Smooth muscle cell (in vitro differentiated cells): ENCODE results near the gene MAPK8IP1. TPM values are rescaled to one million over a fixed set of nuclear protein-coding genes. Genes with fewer than 3 reads are reported as not detected.

Source experiments
- DNase-seq: peaks from one replicate; lab custom pipeline; 2025; ENCODE audit not compliant: unreplicated experiment; lab: John Stamatoyannopoulos, UW
- H2AFZ ChIP-seq: fragments of 200-600 bp; sonication (generic); 2 replicates; pipeline ENCODE4 v1.6.0; 2016; ENCODE audit warnings: antibody characterized with exemption, low read depth, mild to moderate bottlenecking
- H3F3A ChIP-seq: fragments of 200-600 bp; sonication (generic); 2 replicates; pipeline ENCODE4 v1.6.0; 2017; ENCODE audit warnings: antibody characterized with exemption, low read depth
- H3K27ac ChIP-seq: fragments of 200-600 bp; sonication (generic); 2 replicates; pipeline ENCODE4 v1.5.1; 2016; ENCODE audit warnings: low read depth, mild to moderate bottlenecking
- H3K27me3 ChIP-seq: fragments of 200-600 bp; sonication (generic); 2 replicates; pipeline ENCODE4 v1.6.1; 2016; ENCODE audit warnings: low read depth, mild to moderate bottlenecking
- H3K36me3 ChIP-seq: fragments of 200-600 bp; sonication (generic); 2 replicates; pipeline ENCODE4 v1.5.1; 2016; ENCODE audit warnings: low read depth
- H3K4me1 ChIP-seq: fragments of 200-600 bp; sonication (generic); 2 replicates; pipeline ENCODE4 v1.5.1; 2016; ENCODE audit warnings: low read depth
- H3K4me2 ChIP-seq: fragments of 200-600 bp; sonication (generic); 2 replicates; pipeline ENCODE4 v1.6.0; 2016; ENCODE audit warnings: mild to moderate bottlenecking
- H3K4me3 ChIP-seq: fragments of 200-600 bp; sonication (generic); 2 replicates; pipeline ENCODE4 v1.5.1; 2016; ENCODE audit warnings: mild to moderate bottlenecking
- H3K79me2 ChIP-seq: fragments of 200-600 bp; sonication (generic); 2 replicates; pipeline ENCODE4 v1.6.0; 2016; ENCODE audit warnings: low read depth, mild to moderate bottlenecking
- H3K9ac ChIP-seq: fragments of 200-600 bp; sonication (generic); 2 replicates; pipeline ENCODE4 v1.6.0; 2016; ENCODE audit warnings: low read depth
- H3K9me3 ChIP-seq: fragments of 200-600 bp; sonication (generic); replicated peaks from 2 replicates; pipeline ENCODE4 v1.5.1; 2016; ENCODE audit warnings: low read depth
- H4K20me1 ChIP-seq: fragments of 200-600 bp; sonication (generic); 2 replicates; pipeline ENCODE4 v1.6.0; 2016; ENCODE audit warnings: low read depth
- WGBS: methylation state at CpG from one replicate; pipeline ENCODE4 v1.1.7; 2016; ENCODE audit warnings: low lambda C conversion rate; 5-methylcytosine and 5-hydroxymethylcytosine counted together
- polyA plus RNA-seq: library from polyadenylated mRNA; unstranded; fragments of >200 nt; fragmentation: Nextera tagmentation; extraction: Ambion mirVana; gene quantifications from 2 replicates; pipeline ENCODE4 v1.2.1, GENCODE V29; 2016
- total RNA-seq: library from RNA; depleted of rRNA; stranded (reverse); fragments of >200 nt; gene quantifications from 2 replicates; pipeline ENCODE4 v1.2.3, GENCODE V29; 2014
- TF ChIP-seq, protein P1 (sequence below): fragments of 200-600 bp; sonication (generic); IDR thresholded peaks from 2 replicates; pipeline ENCODE4 v1.5.1; 2017; ENCODE audit warnings: borderline replicate concordance, mild to moderate bottlenecking, antibody characterized with exemption; ENCODE audit not compliant: insufficient read depth, poor library complexity, severe bottlenecking

MAPK8IP1 gene
- total and polyA plus RNA-seq, 2 experiments from 2014 or later, result 5.2 to 8.1 TPM

DNA sequence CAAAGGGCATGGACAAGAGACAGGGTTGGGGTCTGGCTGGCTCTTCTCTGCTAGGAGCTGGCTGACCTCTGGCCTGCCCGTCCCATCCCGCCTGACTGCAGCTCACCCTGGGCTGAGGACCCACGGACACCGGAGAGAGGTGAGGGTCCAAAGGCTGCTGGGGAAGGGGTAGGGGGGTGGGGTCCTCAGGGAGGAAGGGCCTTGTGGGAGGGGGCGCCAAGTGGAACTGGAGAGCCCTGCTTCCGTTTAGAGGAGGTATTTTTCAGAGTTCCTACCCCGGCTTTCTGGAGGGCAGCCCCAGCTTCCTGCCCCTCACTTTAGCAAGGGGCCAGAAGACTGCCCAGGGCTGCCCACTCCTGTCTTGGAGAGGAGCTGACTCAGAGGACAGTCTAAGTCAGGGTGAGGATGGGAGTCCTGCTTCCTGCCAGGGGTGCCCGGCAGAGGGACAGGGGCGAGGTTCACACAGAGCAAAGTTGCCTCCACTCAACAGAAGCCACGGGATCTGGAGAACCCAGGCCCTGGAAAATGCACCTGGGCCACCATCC, 44.1 kb downstream of the MAPK8IP1 start:
- no peak overlapping the region for H3K4me3 ChIP-seq
- no peaks in the 10 kb centered on the region for H4K20me1 ChIP-seq
- H2AFZ ChIP-seq, result no peak overlapping the region
- H3K79me2 ChIP-seq, result no peaks in the 10 kb centered on the region
- no peaks in the 10 kb centered on the region for H3K9me3 ChIP-seq
- WGBS, result 98% methylated on average over 9 of the region's 10 CpGs
- H3K9ac ChIP-seq, result no peak overlapping the region
- DNase-seq, result no peak
- H3K4me2 ChIP-seq, result no peak overlapping the region
- no peaks in the 10 kb centered on the region for H3K4me1 ChIP-seq
- H3F3A ChIP-seq, result no peaks in the 10 kb centered on the region
- no peak overlapping the region for H3K27ac ChIP-seq
- TF ChIP-seq, protein P1, sequence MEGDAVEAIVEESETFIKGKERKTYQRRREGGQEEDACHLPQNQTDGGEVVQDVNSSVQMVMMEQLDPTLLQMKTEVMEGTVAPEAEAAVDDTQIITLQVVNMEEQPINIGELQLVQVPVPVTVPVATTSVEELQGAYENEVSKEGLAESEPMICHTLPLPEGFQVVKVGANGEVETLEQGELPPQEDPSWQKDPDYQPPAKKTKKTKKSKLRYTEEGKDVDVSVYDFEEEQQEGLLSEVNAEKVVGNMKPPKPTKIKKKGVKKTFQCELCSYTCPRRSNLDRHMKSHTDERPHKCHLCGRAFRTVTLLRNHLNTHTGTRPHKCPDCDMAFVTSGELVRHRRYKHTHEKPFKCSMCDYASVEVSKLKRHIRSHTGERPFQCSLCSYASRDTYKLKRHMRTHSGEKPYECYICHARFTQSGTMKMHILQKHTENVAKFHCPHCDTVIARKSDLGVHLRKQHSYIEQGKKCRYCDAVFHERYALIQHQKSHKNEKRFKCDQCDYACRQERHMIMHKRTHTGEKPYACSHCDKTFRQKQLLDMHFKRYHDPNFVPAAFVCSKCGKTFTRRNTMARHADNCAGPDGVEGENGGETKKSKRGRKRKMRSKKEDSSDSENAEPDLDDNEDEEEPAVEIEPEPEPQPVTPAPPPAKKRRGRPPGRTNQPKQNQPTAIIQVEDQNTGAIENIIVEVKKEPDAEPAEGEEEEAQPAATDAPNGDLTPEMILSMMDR, result no peak
- no peaks in the 10 kb centered on the region for H3K36me3 ChIP-seq
- H3K27me3 ChIP-seq, result peaks cover 8% of the 10 kb centered on the region

DNA sequence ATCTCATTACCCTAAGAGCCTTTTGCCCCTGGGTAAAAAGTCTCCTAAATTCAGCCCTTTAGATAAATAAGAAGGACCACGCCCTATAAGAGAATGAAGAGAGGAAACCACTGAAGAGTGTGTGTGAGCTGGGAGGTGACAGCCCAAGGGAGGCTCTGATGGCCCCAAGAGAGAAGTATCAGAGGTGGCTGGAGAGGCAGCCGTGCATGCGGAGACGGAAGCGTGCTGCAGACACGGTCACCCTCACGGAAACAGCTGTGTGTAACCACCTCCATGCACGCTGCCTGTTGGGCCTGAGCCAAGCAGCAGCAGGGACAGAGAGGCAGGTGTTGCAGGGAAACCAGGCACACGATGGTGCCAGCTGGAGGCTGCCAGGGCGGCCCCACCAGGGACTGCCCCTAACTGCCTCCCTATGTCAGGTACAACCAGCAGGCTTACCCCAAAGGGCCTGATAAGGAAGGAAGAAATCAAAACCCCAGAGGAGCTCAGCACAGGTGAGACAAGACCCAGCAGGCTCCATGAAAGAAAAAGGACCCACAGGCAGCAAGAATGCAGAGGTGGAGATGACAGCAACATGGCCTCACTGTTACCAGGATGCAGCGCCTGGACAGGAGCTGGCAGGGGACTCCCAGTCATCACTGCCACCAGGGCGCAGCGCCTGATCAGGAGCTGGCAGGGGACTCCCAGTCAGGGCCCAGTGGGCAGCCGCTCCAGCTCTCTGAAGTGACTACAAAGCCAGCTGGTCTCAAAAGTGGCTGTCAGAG, 44.8 kb downstream of the MAPK8IP1 start:
- Histone ChIP-seq H3K79me2 (no peaks in the 10 kb centered on the region), H4K20me1 (no peaks in the 10 kb centered on the region), H3K9ac (no peak overlapping the region), H3K36me3 (peaks cover 4% of the 10 kb centered on the region), H3F3A (no peaks in the 10 kb centered on the region), H3K4me2 (no peak overlapping the region), H3K27ac (no peak overlapping the region), H2AFZ (no peak overlapping the region), H3K4me3 (no peak overlapping the region), H3K4me1 (no peaks in the 10 kb centered on the region), H3K9me3 (no peaks in the 10 kb centered on the region), H3K27me3 (peaks cover 5% of the 10 kb centered on the region)
- 97% methylated on average over 14 of the region's 14 CpGs for WGBS
- DNase-seq, result no peak
- TF ChIP-seq, protein P1, result no peak

DNA sequence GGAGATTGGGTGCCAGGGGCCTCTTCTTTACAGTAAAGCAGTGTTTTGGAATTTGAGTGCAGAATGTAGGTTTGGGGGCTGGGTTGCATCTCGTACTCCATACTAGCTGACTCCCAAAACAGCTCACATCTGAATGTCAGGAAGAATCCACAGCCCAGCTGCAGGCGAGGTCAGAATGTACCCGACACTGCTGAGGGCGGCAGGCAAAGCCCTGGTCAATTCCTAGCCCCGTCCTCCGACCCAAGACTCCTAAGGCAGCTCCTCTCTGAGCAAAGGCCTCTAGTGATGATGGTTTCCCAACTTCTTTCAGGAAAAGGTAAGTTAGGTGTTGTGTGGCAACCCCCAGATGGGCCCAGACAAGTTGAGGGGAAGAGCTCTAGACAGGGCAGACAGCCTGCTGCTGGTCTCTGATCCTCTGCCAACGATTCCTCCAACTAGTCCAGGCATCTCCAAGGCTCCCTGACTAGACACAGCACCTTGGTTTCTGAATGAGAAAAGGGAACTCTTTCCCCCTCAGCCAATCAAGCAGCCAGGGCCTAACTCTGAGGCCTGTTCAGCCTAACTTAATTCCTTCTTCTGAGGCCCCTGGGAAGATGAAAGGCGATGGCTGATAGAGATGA, 45.6 kb downstream of the MAPK8IP1 start:
- no peak overlapping the region for H3K9ac ChIP-seq
- H3K4me1 ChIP-seq, result no peaks in the 10 kb centered on the region
- peaks cover 7% of the 10 kb centered on the region for H3K36me3 ChIP-seq
- TF ChIP-seq, protein P1, result no peak
- no peaks in the 10 kb centered on the region for H3K79me2 ChIP-seq
- 92% methylated on average over 8 of the region's 8 CpGs for WGBS
- DNase-seq, result no peak
- H3K4me3 ChIP-seq, result no peak overlapping the region
- H2AFZ ChIP-seq, result no peak overlapping the region
- H3K4me2 ChIP-seq, result no peak overlapping the region
- no peaks in the 10 kb centered on the region for H3K9me3 ChIP-seq
- H3F3A ChIP-seq, result no peaks in the 10 kb centered on the region
- no peaks in the 10 kb centered on the region for H4K20me1 ChIP-seq
- no peak overlapping the region for H3K27ac ChIP-seq
- no peaks in the 10 kb centered on the region for H3K27me3 ChIP-seq
